ENCODE measurements around the gene KIF25. TPM values are rescaled to one million over a fixed set of nuclear protein-coding genes. Genes with fewer than 3 reads are reported as not detected.

KIF25 gene
- total RNA-seq, 4 donors from 2014 or later, result 0.16 to 1.0 TPM; not detected in 2

- DNase-seq (no peak), ATAC-seq (no peak)
- Histone ChIP-seq H3K9me3 (peaks cover 0 to 10% (median 0%) of the 10 kb centered on the region in 3 donors), H3K27me3 (peaks cover 0 to 2% (median 0%) of the 10 kb centered on the region in 3 donors), H3K4me3 (no peak overlapping the region), H3K4me1 (no peaks in the 10 kb centered on the region), H3K27ac (no peak overlapping the region), H3K36me3 (no peaks in the 10 kb centered on the region)
- in situ Hi-C loops (cut with MboI; ENCODE audit: low sequenced_read_pairs in 4 of 4) (no loop called here), intact Hi-C loops (cut with DNase I; ENCODE audit: low total_unique reads) (no loop called here)
- TF ChIP-seq CTCF (IDR thresholded peaks at IDR 0.05 in 4 of 5, conservative IDR thresholded peaks at IDR 0.05 in 1 of 5), result no peak
- TF ChIP-seq POLR2A (IDR thresholded peaks at IDR 0.05), result no peak
Observed at GRCh38 chr6:168012431-168013249, 15.2 kb downstream of the KIF25 start.

- intact Hi-C loops (cut with DNase I; ENCODE audit: low total_unique reads) (no loop called here), in situ Hi-C loops (cut with MboI; ENCODE audit: low sequenced_read_pairs in 4 of 4) (no loop called here)
- DNase-seq (no peak), ATAC-seq (no peak)
- H3K27ac ChIP-seq, result no peak overlapping the region
- no peaks in the 10 kb centered on the region for H3K4me1 ChIP-seq
- H3K4me3 ChIP-seq, result no peak overlapping the region
- no peaks in the 10 kb centered on the region for H3K36me3 ChIP-seq
- peaks cover 0 to 2% (median 0%) of the 10 kb centered on the region in 3 donors for H3K27me3 ChIP-seq
- no peak for TF ChIP-seq POLR2A (IDR thresholded peaks at IDR 0.05)
- no peak for TF ChIP-seq CTCF (IDR thresholded peaks at IDR 0.05 in 4 of 5, conservative IDR thresholded peaks at IDR 0.05 in 1 of 5)
- H3K9me3 ChIP-seq, result peaks cover 0 to 10% (median 0%) of the 10 kb centered on the region in 3 donors
Observed at GRCh38 chr6:168013250-168013915, 15.9 kb downstream of the KIF25 start.

- in situ Hi-C loops (cut with MboI; ENCODE audit: low sequenced_read_pairs in 4 of 4) (no loop called here), intact Hi-C loops (cut with DNase I; ENCODE audit: low total_unique reads) (no loop called here)
- ATAC-seq, result no peak
Observed at GRCh38 chr6:168014428-168014827, 17.0 kb downstream of the KIF25 start.

GRCh38 chr6:168015009-168015408 is 17.5 kb downstream of the KIF25 start:
- no peak overlapping the region for H3K27ac ChIP-seq
- DNase-seq, result no peak
- H3K9me3 ChIP-seq, result peaks cover 0 to 10% (median 0%) of the 10 kb centered on the region in 3 donors
- no peaks in the 10 kb centered on the region for H3K4me1 ChIP-seq
- intact Hi-C loops (cut with DNase I; ENCODE audit: low total_unique reads), result no loop called here
- no peak for ATAC-seq
- H3K27me3 ChIP-seq, result peaks cover 0 to 2% (median 0%) of the 10 kb centered on the region in 3 donors
- no peak for TF ChIP-seq POLR2A (IDR thresholded peaks at IDR 0.05)
- H3K4me3 ChIP-seq, result no peak overlapping the region
- in situ Hi-C loops (cut with MboI; ENCODE audit: low sequenced_read_pairs in 4 of 4), result no loop called here
- no peaks in the 10 kb centered on the region for H3K36me3 ChIP-seq

More at GRCh38 chr6:168014428-168014827, 17.0 kb downstream of the KIF25 start:
- Histone ChIP-seq H3K36me3 (no peaks in the 10 kb centered on the region), H3K27ac (peak overlapping the region in 1 of 4 donors; percentile 14), H3K27me3 (peaks cover 0 to 2% (median 0%) of the 10 kb centered on the region in 3 donors), H3K9me3 (peaks cover 0 to 10% (median 0%) of the 10 kb centered on the region in 3 donors), H3K4me1 (no peaks in the 10 kb centered on the region), H3K4me3 (no peak overlapping the region)
- TF ChIP-seq POLR2A (IDR thresholded peaks at IDR 0.05) (no peak), CTCF (IDR thresholded peaks at IDR 0.05 in 4 of 5, conservative IDR thresholded peaks at IDR 0.05 in 1 of 5) (no peak)
- DNase-seq, result no peak

Data from gastrocnemius medialis (tissue), 4 donors.